Measurements from ENCODE around the gene TP53I13. TPM values are rescaled to one million over a fixed set of nuclear protein-coding genes. Genes with fewer than 3 reads are reported as not detected.
A peak's percentile ranks its signal among the peaks of the same experiment; 100 is the strongest.

Gene TP53I13
- total and polyA plus RNA-seq, 2 of the 13 experiments (the other 11 are each of a cell fraction or from before 2014, with no cell fraction given): 16.9 to 25.7 TPM

DNA sequence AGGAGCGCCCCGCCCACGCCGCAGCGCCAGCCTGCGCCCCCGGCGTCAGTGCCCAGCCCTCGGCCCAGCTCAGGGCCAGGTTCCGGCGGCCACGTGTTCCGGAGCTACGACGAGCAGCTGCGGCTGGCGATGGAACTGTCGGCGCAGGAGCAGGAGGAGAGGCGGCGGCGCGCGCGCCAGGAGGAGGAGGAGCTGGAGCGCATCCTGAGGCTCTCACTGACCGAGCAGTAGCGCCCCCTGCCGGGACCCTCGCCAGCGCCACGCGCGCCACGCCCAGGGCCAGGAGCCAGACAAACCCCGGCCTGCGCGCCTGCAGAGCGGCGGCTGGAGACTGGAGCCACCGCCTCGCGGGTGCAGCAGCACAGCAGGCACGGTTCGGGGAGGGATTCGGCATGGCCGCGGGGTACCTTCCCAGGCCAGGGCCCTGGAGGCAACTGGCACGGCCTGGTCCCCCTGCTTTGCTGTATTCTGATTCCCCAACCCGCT lies 44.9 kb downstream of the TP53I13 start:
- intact Hi-C loops (cut with micrococcal nuclease; ENCODE audit: unreplicated experiment) (no loop called here), in situ Hi-C loops (cut with HindIII; ENCODE audit: extremely low pct_ligation_motif_present, low pct_unique_long_range_greater_than_20kb) (no loop called here)
- no CpG with 5 or more reads among the region's 50 CpGs for WGBS (ENCODE audit: low lambda C conversion rate)
- H3K4me2 ChIP-seq (ENCODE audit: low read depth, low read length): peak overlapping the region; percentile 97
- H3K27me3 ChIP-seq (ENCODE audit: control insufficient read depth in 1 of 2, insufficient read depth in 2 of 2, low read length in 2 of 2): peaks cover 2 to 44% of the 10 kb centered on the region in 2 experiments; a peak in 4 of 5 replicates
- peak; percentile 63 for ATAC-seq
- H3K4me1 ChIP-seq (ENCODE audit: insufficient read depth, low read length): peaks cover 55% of the 10 kb centered on the region
- POLR2A ChIA-PET: interaction anchor here (0.7 to 1.1 kb wide), 4 partner anchors 21 to 46 kb away, joined by 3 to 4 read pairs (median 3); no protein-coding TSS in a partner anchor
- DNase-seq (ENCODE audit: low spot score): peak; percentile 77
- H3K9me3 ChIP-seq (ENCODE audit: low read length): no peaks in the 10 kb centered on the region
- no TSS peak for BruUV-seq (replicated peaks)
- H2AFZ ChIP-seq (ENCODE audit: low read length): no peak overlapping the region
- CTCF ChIA-PET (ENCODE audit: low intra/inter-chr PET ratio, low total read pairs): interaction anchor here (2.3 kb wide), 1 partner anchor 34 kb away, joined by 13 read pairs; no protein-coding TSS in a partner anchor
- FAIRE-seq: no peak
- no peaks in the 10 kb centered on the region for H3K36me3 ChIP-seq (replicated peaks in 1 of 2; ENCODE audit: control insufficient read depth in 1 of 2, insufficient read depth in 2 of 2, low read length in 2 of 2)
- peak overlapping the region; percentile 25 to 75 (median 43); a peak in 5 of 6 replicates for H3K4me3 ChIP-seq (replicated peaks in 1 of 3; ENCODE audit: insufficient read depth in 1 of 3, low read depth in 2 of 3, low read length in 3 of 3)
- no peaks in the 10 kb centered on the region for H4K20me1 ChIP-seq (ENCODE audit: insufficient read depth, low read length)
- H3K9ac ChIP-seq (ENCODE audit: insufficient read depth, low read depth, low read length): no peak overlapping the region
- no peaks in the 10 kb centered on the region for H3K79me2 ChIP-seq (ENCODE audit: insufficient read depth, low read length)
- no peak overlapping the region for H3K27ac ChIP-seq (ENCODE audit: extremely low read length, insufficient read depth, low read length)
- no peak for TF ChIP-seq SCMH1 (CRISPR knock-in tag; IDR thresholded peaks at IDR 0.05; ENCODE audit: borderline replicate concordance)
- no peak for TF ChIP-seq TBL1XR1 (IDR thresholded peaks at IDR 0.05; ENCODE audit: borderline replicate concordance, low read length, partially characterized antibody)
- no peak for TF ChIP-seq ZNF180 (CRISPR knock-in tag; IDR thresholded peaks at IDR 0.05; ENCODE audit: borderline replicate concordance, low read depth)
- no peak for TF ChIP-seq THYN1 (CRISPR knock-in tag; IDR thresholded peaks at IDR 0.05; ENCODE audit: borderline replicate concordance, low read depth)
- TF ChIP-seq, protein P1, sequence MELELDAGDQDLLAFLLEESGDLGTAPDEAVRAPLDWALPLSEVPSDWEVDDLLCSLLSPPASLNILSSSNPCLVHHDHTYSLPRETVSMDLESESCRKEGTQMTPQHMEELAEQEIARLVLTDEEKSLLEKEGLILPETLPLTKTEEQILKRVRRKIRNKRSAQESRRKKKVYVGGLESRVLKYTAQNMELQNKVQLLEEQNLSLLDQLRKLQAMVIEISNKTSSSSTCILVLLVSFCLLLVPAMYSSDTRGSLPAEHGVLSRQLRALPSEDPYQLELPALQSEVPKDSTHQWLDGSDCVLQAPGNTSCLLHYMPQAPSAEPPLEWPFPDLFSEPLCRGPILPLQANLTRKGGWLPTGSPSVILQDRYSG (CRISPR knock-in tag; IDR thresholded peaks at IDR 0.05): no peak
- peak; percentile 80 for TF ChIP-seq ZFX (CRISPR knock-in tag; IDR thresholded peaks at IDR 0.05; ENCODE audit: low read depth)
- TF ChIP-seq JDP2 (CRISPR knock-in tag; IDR thresholded peaks at IDR 0.05; ENCODE audit: borderline replicate concordance): no peak
- TF ChIP-seq TBX2 (CRISPR knock-in tag; IDR thresholded peaks at IDR 0.05; ENCODE audit: borderline replicate concordance): peak; percentile 65; the same call in 1 of the 2 replicates
- peak; percentile 75 for TF ChIP-seq ZNF205 (CRISPR knock-in tag; IDR thresholded peaks at IDR 0.05)
- TF ChIP-seq AGO2 (optimal IDR thresholded peaks at IDR 0.05; ENCODE audit: low read depth, low read length): no peak
- TF ChIP-seq, protein P2, sequence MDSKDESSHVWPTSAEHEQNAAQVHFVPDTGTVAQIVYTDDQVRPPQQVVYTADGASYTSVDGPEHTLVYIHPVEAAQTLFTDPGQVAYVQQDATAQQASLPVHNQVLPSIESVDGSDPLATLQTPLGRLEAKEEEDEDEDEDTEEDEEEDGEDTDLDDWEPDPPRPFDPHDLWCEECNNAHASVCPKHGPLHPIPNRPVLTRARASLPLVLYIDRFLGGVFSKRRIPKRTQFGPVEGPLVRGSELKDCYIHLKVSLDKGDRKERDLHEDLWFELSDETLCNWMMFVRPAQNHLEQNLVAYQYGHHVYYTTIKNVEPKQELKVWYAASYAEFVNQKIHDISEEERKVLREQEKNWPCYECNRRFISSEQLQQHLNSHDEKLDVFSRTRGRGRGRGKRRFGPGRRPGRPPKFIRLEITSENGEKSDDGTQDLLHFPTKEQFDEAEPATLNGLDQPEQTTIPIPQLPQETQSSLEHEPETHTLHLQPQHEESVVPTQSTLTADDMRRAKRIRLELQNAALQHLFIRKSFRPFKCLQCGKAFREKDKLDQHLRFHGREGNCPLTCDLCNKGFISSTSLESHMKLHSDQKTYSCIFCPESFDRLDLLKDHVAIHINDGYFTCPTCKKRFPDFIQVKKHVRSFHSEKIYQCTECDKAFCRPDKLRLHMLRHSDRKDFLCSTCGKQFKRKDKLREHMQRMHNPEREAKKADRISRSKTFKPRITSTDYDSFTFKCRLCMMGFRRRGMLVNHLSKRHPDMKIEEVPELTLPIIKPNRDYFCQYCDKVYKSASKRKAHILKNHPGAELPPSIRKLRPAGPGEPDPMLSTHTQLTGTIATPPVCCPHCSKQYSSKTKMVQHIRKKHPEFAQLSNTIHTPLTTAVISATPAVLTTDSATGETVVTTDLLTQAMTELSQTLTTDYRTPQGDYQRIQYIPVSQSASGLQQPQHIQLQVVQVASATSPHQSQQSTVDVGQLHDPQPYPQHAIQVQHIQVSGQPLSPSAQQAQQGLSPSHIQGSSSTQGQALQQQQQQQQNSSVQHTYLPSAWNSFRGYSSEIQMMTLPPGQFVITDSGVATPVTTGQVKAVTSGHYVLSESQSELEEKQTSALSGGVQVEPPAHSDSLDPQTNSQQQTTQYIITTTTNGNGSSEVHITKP (CRISPR knock-in tag; IDR thresholded peaks at IDR 0.05; ENCODE audit: low read depth): no peak
- no peak for TF ChIP-seq MEF2D (CRISPR knock-in tag; IDR thresholded peaks at IDR 0.05)
- no peak for TF ChIP-seq POLR2A (IDR thresholded peaks at IDR 0.05; ENCODE audit: insufficient read depth in 1 of 2, low read depth in 2 of 2, low read length in 2 of 2)
- TF ChIP-seq, protein P3, sequence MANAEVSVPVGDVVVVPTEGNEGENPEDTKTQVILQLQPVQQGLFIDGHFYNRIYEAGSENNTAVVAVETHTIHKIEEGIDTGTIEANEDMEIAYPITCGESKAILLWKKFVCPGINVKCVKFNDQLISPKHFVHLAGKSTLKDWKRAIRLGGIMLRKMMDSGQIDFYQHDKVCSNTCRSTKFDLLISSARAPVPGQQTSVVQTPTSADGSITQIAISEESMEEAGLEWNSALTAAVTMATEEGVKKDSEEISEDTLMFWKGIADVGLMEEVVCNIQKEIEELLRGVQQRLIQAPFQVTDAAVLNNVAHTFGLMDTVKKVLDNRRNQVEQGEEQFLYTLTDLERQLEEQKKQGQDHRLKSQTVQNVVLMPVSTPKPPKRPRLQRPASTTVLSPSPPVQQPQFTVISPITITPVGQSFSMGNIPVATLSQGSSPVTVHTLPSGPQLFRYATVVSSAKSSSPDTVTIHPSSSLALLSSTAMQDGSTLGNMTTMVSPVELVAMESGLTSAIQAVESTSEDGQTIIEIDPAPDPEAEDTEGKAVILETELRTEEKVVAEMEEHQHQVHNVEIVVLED (CRISPR knock-in tag; IDR thresholded peaks at IDR 0.05; ENCODE audit: borderline replicate concordance): 0 out of 2 replicates have a peak, but pooled peaks have one; percentile 48
- no peak for TF ChIP-seq ZNF335 (CRISPR knock-in tag; IDR thresholded peaks at IDR 0.05)
- TF ChIP-seq CHD2 (IDR thresholded peaks at IDR 0.05; ENCODE audit: low read depth, low read length): no peak
- TF ChIP-seq ARNT2 (CRISPR knock-in tag; IDR thresholded peaks at IDR 0.05; ENCODE audit: low read depth): peak; percentile 96
- TF ChIP-seq ZNF460 (CRISPR knock-in tag; IDR thresholded peaks at IDR 0.05; ENCODE audit: borderline replicate concordance): no peak
- TF ChIP-seq NFE2L1 (CRISPR knock-in tag; IDR thresholded peaks at IDR 0.05; ENCODE audit: borderline replicate concordance): no peak

Measured in HepG2 (cell line).